Progenitor cell of endocrine pancreas (in vitro differentiated cells): ENCODE results near the gene ZBTB21. TPM values are rescaled to one million over a fixed set of nuclear protein-coding genes. Genes with fewer than 3 reads are reported as not detected.

Source experiments
- DNase-seq: peaks from one replicate; pipeline ENCODE4 v3.0.0; 2021; ENCODE audit warnings: low spot score; ENCODE audit not compliant: unreplicated experiment
- H3K27ac Mint-ChIP-seq: 2 replicates; pipeline ENCODE4 v1.8.0; 2021; ENCODE audit warnings: mild to moderate bottlenecking, moderate library complexity, mixed read lengths
- H3K27me3 Mint-ChIP-seq: 2 replicates; pipeline ENCODE4 v1.8.0; 2021; ENCODE audit warnings: mixed read lengths
- H3K36me3 Mint-ChIP-seq: 2 replicates; pipeline ENCODE4 v1.8.0; 2022; ENCODE audit warnings: mixed read lengths; ENCODE audit not compliant: insufficient read depth
- H3K4me1 Mint-ChIP-seq: 2 replicates; pipeline ENCODE4 v1.8.0; 2021; ENCODE audit warnings: low read depth, mixed read lengths
- H3K4me3 Mint-ChIP-seq: 2 replicates; pipeline ENCODE4 v1.8.0; 2021; ENCODE audit warnings: low read depth, mild to moderate bottlenecking, moderate library complexity, mixed read lengths
- H3K9me3 Mint-ChIP-seq: 2 replicates; pipeline ENCODE4 v1.8.0; 2021; ENCODE audit warnings: low read depth, mixed read lengths
- CTCF ChIP-seq: fragments of 200-600 bp; sonication (generic); IDR thresholded peaks from one replicate; pipeline ENCODE4 v1.5.0; 2021; ENCODE audit warnings: antibody characterized with exemption, mild to moderate bottlenecking; ENCODE audit not compliant: unreplicated experiment
- total RNA-seq: library from RNA; stranded (reverse); gene quantifications from 2 replicates; pipeline ENCODE4 v1.2.1, GENCODE V29; 2021

Gene ZBTB21
- total RNA-seq, 1 donor from 2014 or later, result 15.7 TPM

GRCh38 chr21:42036313-42036712 lies 26.2 kb upstream of the ZBTB21 start:
- no peak for TF ChIP-seq CTCF
- H3K4me3 Mint-ChIP-seq, result no peak overlapping the region

GRCh38 chr21:42032968-42033367 lies 22.8 kb upstream of the ZBTB21 start:
- TF ChIP-seq CTCF, result no peak
- H3K9me3 Mint-ChIP-seq, result peaks cover 5% of the 10 kb centered on the region
- peaks cover 5% of the 10 kb centered on the region for H3K27me3 Mint-ChIP-seq
- no peak overlapping the region for H3K27ac Mint-ChIP-seq
- no peaks in the 10 kb centered on the region for H3K36me3 Mint-ChIP-seq
- H3K4me3 Mint-ChIP-seq, result no peak overlapping the region
- peaks cover 2% of the 10 kb centered on the region for H3K4me1 Mint-ChIP-seq
- DNase-seq, result no peak

More at GRCh38 chr21:42036313-42036712, 26.2 kb upstream of the ZBTB21 start:
- peaks cover 8% of the 10 kb centered on the region for H3K9me3 Mint-ChIP-seq
- H3K36me3 Mint-ChIP-seq, result no peaks in the 10 kb centered on the region
- peaks cover 12% of the 10 kb centered on the region for H3K27me3 Mint-ChIP-seq
- H3K4me1 Mint-ChIP-seq, result peaks cover 10% of the 10 kb centered on the region
- no peak for DNase-seq
- H3K27ac Mint-ChIP-seq, result no peak overlapping the region

- Mint-ChIP-seq H3K27ac (no peak overlapping the region), H3K9me3 (peaks cover 5% of the 10 kb centered on the region), H3K4me3 (no peak overlapping the region), H3K27me3 (peaks cover 5% of the 10 kb centered on the region), H3K4me1 (no peaks in the 10 kb centered on the region), H3K36me3 (no peaks in the 10 kb centered on the region)
- no peak for TF ChIP-seq CTCF
- DNase-seq, result no peak
These were observed 22.1 kb upstream of the ZBTB21 start for GRCh38 chr21:42032266-42032665.

GRCh38 chr21:42031816-42032215 lies 21.7 kb upstream of the ZBTB21 start:
- H3K36me3 Mint-ChIP-seq, result no peaks in the 10 kb centered on the region
- H3K4me1 Mint-ChIP-seq, result no peaks in the 10 kb centered on the region
- H3K27me3 Mint-ChIP-seq, result peaks cover 5% of the 10 kb centered on the region
- no peak overlapping the region for H3K27ac Mint-ChIP-seq
- H3K4me3 Mint-ChIP-seq, result no peak overlapping the region
- no peak for TF ChIP-seq CTCF
- DNase-seq, result no peak
- peaks cover 5% of the 10 kb centered on the region for H3K9me3 Mint-ChIP-seq

GRCh38 chr21:42031241-42031640 lies 21.1 kb upstream of the ZBTB21 start:
- no peaks in the 10 kb centered on the region for H3K4me1 Mint-ChIP-seq
- TF ChIP-seq CTCF, result no peak
- no peak for DNase-seq
- H3K36me3 Mint-ChIP-seq, result no peaks in the 10 kb centered on the region
- H3K9me3 Mint-ChIP-seq, result peaks cover 5% of the 10 kb centered on the region
- peak overlapping the region; percentile 42 for H3K27ac Mint-ChIP-seq
- H3K27me3 Mint-ChIP-seq, result peaks cover 5% of the 10 kb centered on the region
- H3K4me3 Mint-ChIP-seq, result no peak overlapping the region
